GM23248 (cell line): ENCODE results near the gene KIF3B.

Source experiments
- EZH2 ChIP-seq: fragments of 200-600 bp; sonication (generic); IDR thresholded peaks from 2 replicates; pipeline ENCODE4 v1.6.1; 2018; ENCODE audit warnings: antibody characterized with exemption, mild to moderate bottlenecking; ENCODE audit not compliant: insufficient read depth, poor library complexity, severe bottlenecking
- EZH2phosphoT487 ChIP-seq: fragments of 200-600 bp; sonication (generic); IDR thresholded peaks from 2 replicates; pipeline ENCODE4 v1.6.1; 2018; ENCODE audit warnings: antibody characterized with exemption, moderate library complexity, mild to moderate bottlenecking, low read depth; ENCODE audit not compliant: insufficient read depth

GRCh38 chr20:32244959-32245358, 32.5 kb upstream of the KIF3B start:
- no peak for TF ChIP-seq EZH2phosphoT487
- no peak for TF ChIP-seq EZH2
